Ishikawa (cell line): Measurements from ENCODE around the gene PRKCB.

ENCODE experiments used
- CEBPB ChIP-seq: IDR thresholded peaks from 2 replicates; pipeline ENCODE4 v1.6.1; 2012
- CREB1 ChIP-seq: IDR thresholded peaks from 2 replicates; pipeline ENCODE4 v1.6.1; 2012; ENCODE audit warnings: low read depth
- EGR1 ChIP-seq: IDR thresholded peaks from 2 replicates; pipeline ENCODE4 v1.6.1; 2012
- EP300 ChIP-seq: IDR thresholded peaks from 2 replicates; pipeline ENCODE4 v1.6.1; 2012; ENCODE audit warnings: borderline replicate concordance
- FOXM1 ChIP-seq: IDR thresholded peaks from 2 replicates; pipeline ENCODE4 v1.6.1; 2012; ENCODE audit warnings: low read depth, borderline replicate concordance
- NFIC ChIP-seq: IDR thresholded peaks from 2 replicates; pipeline ENCODE4 v1.6.1; 2012
- RAD21 ChIP-seq: IDR thresholded peaks from 2 replicates; pipeline ENCODE4 v1.6.1; 2012; ENCODE audit warnings: low read depth
- TAF1 ChIP-seq: IDR thresholded peaks from 2 replicates; pipeline ENCODE4 v1.6.1; 2012; ENCODE audit warnings: low read depth, mild to moderate bottlenecking
- TCF12 ChIP-seq: IDR thresholded peaks from 2 replicates; pipeline ENCODE4 v1.6.1; 2012; ENCODE audit warnings: low read depth
- TEAD4 ChIP-seq: IDR thresholded peaks from 2 replicates; pipeline ENCODE4 v1.6.1; 2012
- YY1 ChIP-seq: IDR thresholded peaks from 2 replicates; pipeline ENCODE4 v1.6.1; 2012; ENCODE audit warnings: low read depth
- ZBTB7A ChIP-seq: IDR thresholded peaks from 2 replicates; pipeline ENCODE4 v1.6.1; 2012; ENCODE audit warnings: low read depth
- TF ChIP-seq, protein P1 (sequence below): IDR thresholded peaks from 2 replicates; pipeline ENCODE4 v1.6.1; 2012
- TF ChIP-seq, protein P2 (sequence below): IDR thresholded peaks from 2 replicates; pipeline ENCODE4 v1.6.1; 2012; ENCODE audit warnings: low read depth, mild to moderate bottlenecking
- TF ChIP-seq, protein P3 (sequence below): IDR thresholded peaks from 2 replicates; pipeline ENCODE4 v1.6.1; 2012

PRKCB gene

DNA sequence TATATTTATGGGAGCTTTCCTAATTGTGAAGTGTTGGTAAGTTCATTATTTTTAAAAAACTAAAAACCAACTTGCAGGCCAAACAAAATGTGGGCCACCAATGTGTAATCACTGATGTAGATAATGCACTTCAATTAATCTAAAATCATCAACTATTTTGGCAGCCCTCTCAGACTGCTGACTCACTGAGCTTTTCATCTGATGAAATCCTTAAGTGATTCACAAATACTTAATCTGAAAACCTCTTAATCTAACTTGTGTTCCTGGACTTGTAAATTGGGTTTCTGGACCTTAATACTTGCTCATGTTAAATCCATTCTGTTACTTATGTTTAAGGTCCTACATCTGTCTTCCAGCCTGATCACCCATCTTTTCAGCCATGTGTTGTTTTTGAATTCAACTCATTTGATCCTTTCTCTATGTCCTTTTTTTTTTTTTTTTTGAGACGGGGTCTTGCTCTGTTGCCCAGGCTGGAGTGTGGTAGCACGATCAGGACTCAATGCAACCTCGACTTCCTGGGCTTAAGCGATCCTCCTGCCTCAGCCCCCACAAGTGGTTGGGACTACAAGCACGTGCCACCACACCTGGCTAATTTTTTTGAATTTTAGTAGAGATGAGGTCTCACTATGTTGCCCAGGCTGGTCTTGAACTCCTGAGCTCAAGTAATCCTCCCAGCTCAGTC, 39.0 kb downstream of the PRKCB start:
- no peak for TF ChIP-seq NFIC
- TF ChIP-seq, protein P1, sequence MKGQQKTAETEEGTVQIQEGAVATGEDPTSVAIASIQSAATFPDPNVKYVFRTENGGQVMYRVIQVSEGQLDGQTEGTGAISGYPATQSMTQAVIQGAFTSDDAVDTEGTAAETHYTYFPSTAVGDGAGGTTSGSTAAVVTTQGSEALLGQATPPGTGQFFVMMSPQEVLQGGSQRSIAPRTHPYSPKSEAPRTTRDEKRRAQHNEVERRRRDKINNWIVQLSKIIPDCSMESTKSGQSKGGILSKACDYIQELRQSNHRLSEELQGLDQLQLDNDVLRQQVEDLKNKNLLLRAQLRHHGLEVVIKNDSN = no peak
- TF ChIP-seq TCF12 = no peak
- no peak for TF ChIP-seq TEAD4
- TF ChIP-seq, protein P2, sequence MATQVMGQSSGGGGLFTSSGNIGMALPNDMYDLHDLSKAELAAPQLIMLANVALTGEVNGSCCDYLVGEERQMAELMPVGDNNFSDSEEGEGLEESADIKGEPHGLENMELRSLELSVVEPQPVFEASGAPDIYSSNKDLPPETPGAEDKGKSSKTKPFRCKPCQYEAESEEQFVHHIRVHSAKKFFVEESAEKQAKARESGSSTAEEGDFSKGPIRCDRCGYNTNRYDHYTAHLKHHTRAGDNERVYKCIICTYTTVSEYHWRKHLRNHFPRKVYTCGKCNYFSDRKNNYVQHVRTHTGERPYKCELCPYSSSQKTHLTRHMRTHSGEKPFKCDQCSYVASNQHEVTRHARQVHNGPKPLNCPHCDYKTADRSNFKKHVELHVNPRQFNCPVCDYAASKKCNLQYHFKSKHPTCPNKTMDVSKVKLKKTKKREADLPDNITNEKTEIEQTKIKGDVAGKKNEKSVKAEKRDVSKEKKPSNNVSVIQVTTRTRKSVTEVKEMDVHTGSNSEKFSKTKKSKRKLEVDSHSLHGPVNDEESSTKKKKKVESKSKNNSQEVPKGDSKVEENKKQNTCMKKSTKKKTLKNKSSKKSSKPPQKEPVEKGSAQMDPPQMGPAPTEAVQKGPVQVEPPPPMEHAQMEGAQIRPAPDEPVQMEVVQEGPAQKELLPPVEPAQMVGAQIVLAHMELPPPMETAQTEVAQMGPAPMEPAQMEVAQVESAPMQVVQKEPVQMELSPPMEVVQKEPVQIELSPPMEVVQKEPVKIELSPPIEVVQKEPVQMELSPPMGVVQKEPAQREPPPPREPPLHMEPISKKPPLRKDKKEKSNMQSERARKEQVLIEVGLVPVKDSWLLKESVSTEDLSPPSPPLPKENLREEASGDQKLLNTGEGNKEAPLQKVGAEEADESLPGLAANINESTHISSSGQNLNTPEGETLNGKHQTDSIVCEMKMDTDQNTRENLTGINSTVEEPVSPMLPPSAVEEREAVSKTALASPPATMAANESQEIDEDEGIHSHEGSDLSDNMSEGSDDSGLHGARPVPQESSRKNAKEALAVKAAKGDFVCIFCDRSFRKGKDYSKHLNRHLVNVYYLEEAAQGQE = no peak
- no peak for TF ChIP-seq EGR1
- TF ChIP-seq CEBPB = no peak
- TF ChIP-seq TAF1 = no peak
- TF ChIP-seq EP300 = no peak
- TF ChIP-seq ZBTB7A = no peak
- TF ChIP-seq CREB1 = no peak
- no peak for TF ChIP-seq RAD21
- no peak for TF ChIP-seq YY1

DNA sequence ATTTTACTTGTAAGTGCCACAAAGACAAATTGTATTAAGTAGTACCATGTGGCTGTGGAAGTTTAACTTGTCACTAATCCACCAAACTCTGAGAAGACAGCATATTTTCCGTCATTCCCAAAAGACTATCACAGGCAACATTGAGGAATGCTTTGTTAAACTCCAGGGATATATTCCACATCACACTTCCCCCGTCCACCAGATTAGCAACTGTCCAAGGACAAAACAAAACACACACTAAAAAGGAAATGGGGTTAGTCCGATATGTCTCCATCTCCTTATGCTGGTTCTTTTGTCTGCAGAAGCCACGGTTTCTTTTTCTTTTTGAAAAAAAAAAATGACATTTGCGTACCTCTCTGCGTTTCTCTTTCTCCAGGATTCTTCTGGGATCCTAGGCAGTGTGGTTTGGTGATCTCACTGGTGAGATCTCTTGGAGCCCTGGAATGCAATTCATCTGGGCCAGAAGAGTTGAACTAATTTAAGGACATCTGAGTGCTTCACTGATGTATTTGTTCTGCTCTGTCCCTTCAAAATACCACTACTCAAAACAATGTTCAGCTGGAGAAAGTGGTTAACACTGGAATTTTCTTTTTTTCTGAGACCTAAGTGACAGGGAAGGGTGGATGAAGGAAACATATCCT, 40.6 kb downstream of the PRKCB start:
- no peak for TF ChIP-seq CREB1
- no peak for TF ChIP-seq TCF12
- no peak for TF ChIP-seq ZBTB7A
- no peak for TF ChIP-seq YY1
- TF ChIP-seq, protein P1 = no peak
- TF ChIP-seq TAF1 = no peak
- TF ChIP-seq TEAD4 = no peak
- no peak for TF ChIP-seq FOXM1
- TF ChIP-seq, protein P2 = no peak
- no peak for TF ChIP-seq EP300
- TF ChIP-seq NFIC = no peak
- no peak for TF ChIP-seq RAD21
- TF ChIP-seq CEBPB = no peak
- TF ChIP-seq, protein P3, sequence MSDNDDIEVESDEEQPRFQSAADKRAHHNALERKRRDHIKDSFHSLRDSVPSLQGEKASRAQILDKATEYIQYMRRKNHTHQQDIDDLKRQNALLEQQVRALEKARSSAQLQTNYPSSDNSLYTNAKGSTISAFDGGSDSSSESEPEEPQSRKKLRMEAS = no peak
- TF ChIP-seq EGR1 = no peak

DNA sequence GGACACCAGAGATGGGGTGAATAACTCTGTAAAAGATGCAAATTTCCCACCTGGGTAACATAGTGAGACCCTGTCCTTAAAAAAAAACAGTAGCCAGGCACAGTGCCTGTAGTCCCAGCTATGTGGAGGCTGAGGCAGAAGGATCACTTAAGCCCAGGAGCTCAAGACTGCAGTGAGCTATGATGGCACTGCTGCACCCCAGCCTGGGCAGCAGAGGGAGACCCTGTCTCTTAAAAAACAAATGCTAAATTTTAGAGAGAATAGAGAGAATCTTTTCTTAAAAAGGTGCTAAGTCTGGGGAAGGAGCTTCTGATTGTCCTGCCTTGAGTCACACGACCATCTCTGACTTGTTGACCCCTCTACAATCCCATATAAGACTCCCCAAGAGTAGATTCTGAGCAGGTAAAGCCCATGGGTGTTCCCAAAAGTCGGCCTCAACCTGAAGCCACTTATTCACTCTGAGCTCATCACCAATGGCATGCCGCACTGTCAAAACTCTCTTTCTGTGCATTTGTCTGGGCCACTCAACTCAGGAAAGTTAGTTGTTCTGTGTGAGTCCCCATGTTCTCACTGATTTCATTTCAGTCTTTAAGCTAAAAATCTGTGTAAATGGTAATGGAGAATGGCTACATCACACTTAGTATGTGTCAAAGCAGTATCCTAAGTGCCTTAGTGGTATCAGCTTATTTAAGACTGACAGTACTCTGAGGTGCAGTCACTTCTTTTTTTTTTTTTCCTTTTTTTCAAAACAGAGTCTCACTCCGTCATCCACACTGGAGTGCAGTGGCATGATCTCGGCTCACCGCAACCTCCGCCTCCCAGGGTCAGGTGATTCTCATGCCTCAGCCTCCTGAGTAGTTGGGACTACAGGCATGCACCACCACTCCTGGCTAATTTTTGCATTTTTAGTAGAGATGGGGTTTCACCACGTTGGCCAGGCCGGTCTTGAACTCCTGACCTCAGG, 41.6 kb downstream of the PRKCB start:
- TF ChIP-seq TAF1 (no peak), YY1 (no peak), TCF12 (no peak)
- TF ChIP-seq, protein P2 = no peak
- TF ChIP-seq, protein P3 = no peak
